Stimulated activated CD8-positive, alpha-beta memory T cell treated with anti-CD3 and anti-CD28 coated beads, Interleukin-7, amount 100 ng/mL, for 1 hour (primary cell): ENCODE measurements around the gene ARID5A.
"Not testable (repeated sequence)": the region's sequence is repeated elsewhere in the genome, so short reads cannot be mapped to it uniquely, and the experiment has no call there.

Source experiments
- DNase-seq, 2 donors: peaks; one replicate each; pipeline ENCODE4 v3.0.0-alpha.2; 2020; ENCODE audit warnings: low read depth in 2 of 2

Gene ARID5A

DNA sequence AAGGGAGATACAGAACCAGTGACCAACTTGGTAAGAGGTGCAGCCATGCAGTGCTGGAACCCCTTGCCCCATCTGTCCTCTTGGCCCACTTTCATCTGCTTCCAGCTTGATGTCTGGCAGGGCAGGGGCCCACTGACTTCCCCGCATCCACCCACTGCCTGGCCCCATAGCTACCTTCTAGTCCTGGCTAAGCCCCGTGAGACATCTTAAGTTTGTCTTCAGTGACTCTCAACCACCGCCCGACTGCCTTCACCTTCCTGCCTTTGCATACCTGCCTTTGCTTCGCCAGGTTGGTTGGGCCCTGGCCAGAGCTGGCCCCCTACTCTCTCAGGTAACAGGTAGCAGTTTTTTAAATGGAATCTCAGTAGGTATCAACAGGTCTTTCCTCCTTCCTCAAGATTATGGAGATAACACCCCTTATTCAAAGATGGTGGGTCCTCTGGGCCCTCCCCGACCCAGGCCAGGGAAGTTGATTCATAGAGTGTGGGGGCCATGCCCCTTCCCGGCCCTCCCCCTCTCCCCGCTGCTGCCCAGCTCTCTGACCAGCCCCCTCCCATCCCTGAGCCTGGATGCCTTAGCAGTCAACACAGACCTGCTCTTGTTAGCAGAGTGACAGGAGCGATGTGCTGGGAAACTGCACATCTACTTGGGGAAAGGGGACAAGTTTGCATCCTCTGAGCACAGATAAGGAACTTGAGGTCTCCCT is 2.8 kb downstream of the ARID5A start:
- no peak for DNase-seq

DNA sequence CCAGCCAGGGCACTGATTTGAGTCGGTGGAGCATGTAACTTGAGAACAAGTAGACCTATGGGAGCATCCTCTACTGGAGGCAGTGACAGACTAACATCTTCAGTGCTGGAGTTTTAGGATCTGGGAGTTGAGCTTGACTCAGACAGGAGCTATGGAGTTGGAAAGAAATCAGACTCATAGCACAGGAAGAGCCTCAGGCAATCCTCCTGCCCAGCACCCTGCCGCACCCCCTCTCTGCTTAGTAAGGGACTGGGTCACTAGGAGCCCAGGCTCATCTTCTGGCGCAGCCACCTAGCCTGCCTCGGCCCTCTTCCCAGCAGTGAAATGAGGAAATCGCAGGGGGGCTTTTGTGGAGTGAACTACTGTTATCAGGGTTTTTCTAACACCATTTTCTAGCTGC is 3.6 kb downstream of the ARID5A start:
- DNase-seq = no peak

DNA sequence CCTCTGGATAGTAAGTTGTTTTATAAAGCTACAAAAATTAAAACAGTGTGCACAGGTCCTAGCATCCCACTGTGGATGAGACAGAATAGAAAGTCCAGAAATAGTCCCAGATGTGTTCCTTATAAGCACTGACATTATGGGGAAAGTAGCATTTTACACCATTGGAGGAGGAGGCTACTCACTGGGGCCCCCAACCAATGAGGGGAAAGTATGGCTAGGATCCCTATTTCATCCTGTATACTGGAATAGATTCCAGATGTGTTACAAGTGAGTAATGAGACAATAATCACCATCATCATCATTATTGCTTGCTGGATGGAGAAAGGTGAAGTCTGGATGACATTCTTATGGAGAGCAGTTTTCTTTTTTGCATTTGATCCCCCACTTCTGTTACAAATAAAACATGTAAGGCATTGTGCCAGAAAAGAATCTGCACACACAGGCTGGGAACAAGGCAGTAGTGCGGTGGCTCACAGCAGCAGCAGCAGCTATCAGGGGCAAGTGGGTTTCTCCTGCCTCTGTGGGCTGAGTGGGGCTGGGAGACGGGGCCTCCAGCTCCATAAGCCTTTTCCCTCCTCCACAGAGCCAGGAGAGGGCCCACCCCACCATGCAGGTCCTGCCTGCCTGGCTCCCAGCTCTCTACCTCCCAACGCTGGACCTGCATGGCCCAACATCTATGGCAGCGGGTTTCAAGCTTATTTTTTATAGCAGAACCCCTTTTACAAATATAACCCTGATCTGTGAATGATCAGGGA is 5.0 kb downstream of the ARID5A start:
- no peak for DNase-seq

DNA sequence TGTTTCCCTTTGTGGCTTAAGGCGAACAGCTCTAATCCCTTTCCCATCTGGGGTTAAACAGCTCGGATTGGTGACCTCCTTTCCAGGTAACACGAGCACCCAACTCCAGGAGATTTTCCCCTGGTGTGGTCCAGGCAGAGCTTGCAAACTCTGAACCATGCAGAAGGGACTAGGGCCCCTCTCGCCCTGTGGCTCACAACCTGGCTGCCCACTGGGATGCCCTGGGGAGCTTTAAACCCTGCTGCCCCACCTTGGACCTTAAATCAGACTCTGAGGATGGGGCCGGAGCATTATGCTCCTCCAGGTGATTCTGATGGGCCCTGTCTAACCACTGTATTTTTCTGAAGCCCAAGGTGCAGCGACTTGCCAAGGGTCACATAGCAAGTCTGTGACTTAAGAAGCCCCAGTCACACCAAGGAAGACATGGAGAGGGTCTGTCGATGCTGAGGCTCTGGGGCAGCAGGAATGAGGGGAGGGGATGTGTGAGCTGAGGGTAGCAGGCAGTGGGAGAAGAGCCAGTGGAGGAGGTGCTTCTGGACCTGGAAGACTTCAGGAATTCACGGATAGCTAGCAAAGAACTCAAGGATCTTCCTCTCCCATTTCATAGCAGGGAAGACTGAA is 5.9 kb downstream of the ARID5A start:
- DNase-seq = no peak

DNA sequence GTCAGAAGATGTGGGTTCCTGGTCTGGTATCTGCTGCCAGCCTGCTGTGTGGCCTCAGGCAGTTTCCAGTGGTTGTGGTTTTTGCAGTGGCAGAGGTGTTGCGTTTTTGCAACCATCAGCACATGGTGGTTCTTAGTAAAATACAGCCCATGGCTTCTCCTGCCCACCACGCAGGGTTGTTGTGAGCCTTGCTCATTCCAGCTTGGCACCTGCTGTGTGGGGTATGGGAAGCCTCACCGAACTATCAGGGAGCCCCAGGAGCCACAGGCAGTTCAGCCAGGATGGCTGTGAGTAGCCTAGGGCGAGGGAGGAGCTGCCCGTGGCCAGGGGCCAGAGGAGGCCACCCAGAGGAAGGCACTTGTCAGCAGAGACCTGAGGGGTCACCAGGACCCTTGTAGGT is 9.8 kb downstream of the ARID5A start:
- DNase-seq = no peak

DNA sequence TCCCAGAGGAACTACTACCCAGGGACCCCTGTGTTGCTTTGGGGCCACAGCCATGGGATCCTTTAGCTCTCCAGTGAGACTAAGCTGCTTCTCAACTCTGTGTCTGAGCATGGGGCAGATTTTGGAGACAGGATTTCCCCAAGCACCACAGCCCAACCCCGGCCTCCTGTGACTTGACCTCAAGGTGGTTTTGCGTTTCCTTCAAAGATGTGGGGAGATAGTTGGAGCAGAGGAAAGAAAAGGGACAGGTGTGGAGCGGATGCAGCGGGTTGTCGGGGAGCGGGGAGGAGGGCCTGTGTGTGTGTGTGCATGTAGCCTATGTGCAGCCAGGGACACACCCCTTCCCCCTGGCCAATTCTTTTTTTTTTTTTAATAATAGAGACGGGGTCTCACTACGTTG is 10.2 kb downstream of the ARID5A start:
- DNase-seq = no peak

DNA sequence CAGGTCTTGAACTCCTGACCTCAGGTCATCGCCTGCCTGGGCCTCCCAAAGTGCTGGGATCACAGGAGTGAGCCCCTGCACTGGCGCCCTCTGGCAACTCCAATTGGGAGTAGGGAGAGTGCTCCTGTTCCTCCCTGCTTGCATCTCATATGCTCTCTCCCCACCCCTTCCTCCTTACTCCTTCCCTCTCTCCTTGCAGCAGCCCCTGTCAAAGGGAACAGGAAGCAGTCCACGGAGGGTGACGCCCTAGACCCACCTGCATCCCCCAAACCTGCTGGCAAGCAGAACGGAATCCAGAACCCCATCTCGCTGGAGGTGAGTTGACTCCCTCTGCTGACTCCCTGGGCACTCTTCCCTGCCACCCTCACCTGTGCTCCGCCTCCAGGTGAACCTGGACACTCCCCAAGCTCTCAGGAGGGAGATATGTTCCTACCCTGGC is 10.7 kb downstream of the ARID5A start:
- no peak for DNase-seq

DNA sequence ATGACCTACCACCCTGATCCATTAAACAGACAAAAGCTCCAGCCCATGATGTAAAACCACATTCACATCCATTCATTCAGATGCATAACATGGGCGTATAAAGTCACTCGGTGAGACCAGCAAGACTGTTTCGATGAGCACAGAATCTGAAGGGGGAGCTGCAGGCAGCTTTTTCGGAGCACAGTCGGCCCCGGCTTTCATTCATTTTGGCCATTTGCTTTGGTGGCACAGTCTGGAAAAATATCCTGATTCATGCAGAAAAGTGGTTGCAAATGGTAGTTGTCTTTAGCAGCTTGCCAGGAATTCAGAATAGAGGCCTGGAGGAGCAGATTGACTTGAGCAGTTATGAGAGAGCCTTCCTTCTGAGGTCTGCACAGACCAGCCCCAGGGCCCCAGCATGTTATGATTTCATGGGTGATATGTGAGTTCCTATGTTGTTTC is 11.2 kb downstream of the ARID5A start:
- DNase-seq = no peak

DNA sequence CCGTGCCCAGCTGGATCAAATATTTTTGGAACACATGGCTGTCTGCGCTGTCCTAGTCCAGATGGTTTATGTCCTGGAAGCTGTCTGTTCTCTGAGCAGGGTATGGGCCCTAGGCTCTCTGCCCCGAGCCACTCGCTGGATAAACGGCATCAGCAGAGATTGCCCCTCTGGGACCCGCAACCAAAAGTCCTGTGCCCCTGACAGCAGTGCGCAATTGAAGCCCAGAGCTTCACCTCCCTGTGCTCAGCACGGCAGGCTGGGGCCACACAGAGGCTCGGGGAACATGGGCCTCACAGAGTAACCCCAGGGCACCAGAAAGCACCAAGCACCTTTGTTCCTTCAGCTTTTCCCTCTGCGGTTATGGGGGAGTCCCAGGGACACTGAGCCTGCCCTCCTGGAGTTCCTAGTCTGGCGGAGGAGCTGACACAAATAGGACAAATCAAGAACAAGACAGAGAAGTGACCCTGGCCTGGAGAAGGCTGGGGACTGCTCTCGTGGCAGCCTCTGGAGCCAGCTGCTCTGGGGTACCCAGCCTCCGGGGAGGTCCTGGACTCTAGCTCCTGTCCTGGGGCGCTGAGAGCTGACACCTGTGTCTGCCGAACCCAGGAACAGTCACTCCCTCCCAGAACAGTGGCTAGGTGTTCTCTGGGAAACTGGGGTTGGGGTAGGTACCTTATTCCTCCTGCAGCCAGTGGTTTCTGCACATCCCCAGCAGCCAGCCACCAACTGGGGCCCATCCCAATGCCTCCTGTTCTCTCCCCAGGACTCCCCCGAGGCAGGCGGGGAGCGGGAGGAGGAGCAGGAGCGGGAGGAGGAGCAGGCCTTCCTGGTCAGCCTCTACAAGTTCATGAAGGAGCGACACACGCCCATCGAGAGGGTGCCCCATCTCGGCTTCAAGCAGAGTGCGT is 12.3 kb downstream of the ARID5A start:
- DNase-seq = no peak

DNA sequence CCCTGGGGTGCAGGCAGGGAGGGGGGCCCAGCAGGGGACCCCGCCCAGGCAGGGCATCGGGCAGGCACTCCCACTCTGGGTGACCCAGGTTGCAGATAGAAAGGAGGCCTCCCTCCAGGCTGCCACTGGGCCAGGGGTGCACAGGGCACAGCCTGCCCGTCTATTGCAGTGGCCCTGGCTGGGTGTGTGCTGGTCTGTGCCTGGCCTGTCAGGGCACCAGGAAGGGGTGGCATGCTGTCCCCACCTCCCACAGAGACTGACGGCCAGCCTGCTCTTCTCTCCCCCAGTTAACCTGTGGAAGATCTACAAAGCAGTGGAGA is 12.9 kb downstream of the ARID5A start:
- no peak for DNase-seq

DNA sequence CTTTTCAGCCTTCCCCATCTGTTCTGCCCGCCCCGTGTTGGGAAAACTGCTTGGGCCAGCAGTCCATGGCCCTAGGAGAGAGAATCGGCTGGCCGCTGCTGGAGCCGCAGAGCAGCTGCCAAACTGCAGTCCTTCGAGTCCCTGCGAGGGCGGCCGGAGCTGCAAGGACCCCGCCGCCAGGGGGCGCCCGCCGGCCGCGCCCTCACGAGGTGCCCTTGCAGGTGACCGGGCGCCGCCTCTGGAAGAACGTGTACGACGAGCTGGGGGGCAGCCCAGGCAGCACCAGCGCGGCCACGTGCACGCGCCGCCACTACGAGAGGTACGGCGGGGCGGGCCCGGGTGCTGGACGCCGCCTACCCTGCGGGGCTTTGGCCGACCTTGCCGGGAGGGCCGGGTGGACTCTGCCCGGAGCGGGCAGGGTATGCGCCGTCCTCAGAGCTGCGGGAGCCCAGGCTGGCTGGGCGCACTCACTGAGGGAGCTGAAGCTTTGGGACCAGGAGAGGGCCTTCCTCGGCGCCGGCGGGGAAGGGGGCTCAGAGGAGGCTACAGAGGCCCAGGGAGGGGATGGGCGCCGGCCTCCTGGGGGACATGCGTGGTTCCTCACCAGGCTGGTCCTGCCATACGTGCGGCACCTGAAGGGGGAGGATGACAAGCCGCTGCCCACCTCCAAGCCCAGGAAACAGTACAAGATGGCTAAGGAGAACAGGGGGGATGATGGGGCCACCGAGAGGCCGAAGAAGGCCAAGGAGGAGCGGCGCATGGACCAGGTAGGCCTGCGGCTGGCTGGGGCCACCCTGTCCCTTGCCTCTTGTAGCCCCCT is 13.6 kb downstream of the ARID5A start:
- no peak for DNase-seq

DNA sequence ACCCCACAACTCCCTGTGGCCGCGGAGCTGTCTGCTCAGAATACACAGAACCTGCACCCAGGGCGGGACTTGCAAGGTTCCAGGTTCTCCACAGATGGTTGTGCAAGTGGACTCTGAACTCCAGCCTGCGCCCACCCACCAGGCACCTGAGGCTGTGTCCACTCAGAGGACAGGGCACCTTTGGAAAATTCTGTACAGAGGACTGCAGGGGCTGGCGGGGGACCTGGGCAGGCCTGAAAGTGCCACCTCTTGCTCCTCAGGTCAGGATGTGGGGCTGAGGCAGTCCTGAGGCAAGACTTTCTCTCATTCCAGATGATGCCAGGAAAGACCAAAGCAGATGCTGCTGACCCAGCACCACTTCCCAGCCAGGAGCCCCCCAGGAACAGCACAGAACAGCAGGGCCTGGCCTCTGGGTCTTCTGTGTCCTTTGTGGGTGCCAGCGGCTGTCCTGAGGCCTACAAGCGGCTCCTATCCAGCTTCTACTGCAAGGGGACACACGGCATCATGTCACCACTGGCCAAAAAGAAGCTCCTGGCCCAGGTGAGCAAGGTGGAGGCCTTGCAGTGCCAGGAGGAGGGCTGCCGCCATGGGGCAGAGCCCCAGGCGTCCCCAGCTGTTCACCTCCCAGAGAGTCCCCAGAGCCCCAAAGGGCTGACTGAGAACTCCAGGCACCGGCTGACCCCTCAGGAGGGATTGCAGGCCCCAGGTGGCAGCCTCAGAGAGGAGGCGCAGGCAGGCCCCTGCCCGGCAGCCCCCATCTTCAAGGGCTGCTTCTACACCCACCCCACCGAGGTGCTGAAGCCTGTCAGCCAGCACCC is 14.4 kb downstream of the ARID5A start:
- no peak for DNase-seq

DNA sequence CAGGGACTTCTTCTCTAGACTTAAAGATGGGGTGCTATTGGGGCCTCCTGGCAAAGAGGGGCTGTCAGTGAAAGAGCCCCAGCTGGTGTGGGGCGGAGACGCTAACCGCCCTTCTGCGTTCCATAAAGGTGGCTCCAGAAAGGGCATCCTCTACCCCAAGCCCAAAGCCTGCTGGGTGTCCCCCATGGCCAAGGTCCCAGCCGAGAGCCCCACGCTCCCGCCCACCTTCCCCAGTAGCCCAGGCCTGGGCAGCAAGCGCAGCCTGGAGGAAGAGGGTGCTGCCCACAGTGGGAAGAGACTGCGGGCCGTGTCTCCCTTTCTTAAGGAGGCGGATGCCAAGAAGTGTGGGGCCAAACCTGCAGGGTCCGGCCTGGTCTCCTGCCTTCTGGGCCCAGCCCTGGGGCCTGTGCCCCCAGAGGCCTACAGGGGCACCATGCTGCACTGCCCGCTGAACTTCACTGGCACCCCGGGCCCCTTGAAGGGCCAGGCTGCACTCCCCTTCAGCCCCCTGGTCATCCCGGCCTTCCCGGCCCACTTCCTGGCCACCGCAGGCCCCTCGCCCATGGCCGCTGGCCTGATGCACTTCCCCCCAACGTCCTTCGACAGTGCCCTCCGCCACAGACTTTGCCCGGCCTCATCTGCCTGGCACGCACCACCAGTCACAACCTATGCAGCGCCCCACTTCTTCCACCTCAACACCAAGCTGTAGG is 15.2 kb downstream of the ARID5A start:
- DNase-seq = no peak

DNA sequence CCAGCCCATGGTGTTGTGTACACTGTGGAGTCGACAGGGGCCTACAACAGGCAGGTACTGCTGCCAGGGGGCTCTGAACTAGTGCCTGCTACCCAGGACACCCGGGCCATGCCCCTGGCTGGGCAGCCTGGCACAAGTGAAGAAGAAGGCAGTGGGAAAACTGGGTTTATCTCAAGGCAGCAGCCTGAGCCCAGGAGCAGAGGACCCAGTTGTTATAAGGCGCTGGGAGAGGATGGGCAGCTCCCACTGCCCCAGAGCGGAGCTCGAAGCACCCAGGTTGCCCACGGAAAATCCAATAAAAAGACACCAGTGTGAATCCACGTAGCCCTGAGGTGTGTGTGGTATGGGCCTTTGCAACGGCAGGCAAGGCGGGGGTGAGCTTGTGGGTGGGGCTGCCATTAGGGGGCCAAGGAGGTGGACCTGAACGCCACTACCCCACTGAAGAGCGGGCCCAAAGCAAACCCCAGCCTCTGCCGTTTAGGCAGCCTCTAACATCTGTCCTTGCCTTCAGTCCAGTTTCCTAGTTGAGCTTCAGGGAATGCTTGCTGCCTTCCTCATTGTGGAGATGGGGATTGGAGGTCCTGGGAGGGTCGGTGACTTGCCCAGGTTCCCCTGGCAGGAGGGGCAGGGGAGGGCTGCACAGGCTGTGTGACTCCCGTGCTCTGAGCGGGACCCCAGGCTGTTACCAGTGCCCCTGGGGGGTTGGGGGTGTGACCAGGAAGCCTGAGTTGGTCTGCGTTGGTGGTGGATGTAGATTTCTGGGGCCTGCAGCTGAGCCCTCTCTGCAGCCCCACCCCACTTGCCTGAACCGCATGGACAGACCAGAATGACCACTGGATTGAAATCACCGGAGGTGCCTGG is 16.0 kb downstream of the ARID5A start:
- DNase-seq = no peak

DNA sequence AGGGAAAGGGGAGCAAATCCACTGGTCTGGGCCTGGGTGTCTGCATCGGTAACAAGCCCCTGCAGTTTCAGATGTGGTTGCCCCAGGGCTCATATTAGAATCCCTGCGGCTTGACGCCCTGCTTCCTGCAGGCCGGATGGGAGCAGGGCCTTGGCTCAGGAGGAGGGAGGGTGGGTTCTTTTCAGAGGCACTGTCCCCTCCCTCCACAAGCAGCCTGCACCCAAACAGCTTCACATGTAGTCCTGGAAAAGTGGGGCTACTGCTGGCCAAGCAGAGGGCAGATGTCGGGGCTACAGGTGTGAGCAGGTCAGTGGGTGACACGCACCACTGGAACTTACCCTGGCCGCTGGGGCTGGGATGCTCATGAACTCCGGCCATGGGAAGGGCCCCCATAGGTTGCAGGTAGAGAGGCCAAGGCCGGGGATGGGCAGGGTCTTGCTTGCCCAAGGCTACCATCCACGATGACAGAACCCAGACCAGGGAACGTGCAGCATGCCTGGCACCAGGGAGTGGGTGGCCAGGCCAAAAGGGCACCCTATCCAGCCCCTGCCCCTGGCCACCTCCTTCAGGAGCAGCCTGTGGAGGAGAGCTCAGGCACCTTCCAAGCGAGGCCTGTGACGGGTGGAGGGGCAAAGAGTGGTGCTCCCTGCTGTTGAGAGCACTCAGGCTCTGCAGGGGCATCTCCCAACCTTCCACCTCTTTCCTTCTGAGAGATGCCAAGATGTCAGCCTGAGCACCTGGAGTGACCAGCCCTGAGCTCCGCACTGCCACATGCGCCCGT is 16.8 kb downstream of the ARID5A start:
- no peak for DNase-seq

DNA sequence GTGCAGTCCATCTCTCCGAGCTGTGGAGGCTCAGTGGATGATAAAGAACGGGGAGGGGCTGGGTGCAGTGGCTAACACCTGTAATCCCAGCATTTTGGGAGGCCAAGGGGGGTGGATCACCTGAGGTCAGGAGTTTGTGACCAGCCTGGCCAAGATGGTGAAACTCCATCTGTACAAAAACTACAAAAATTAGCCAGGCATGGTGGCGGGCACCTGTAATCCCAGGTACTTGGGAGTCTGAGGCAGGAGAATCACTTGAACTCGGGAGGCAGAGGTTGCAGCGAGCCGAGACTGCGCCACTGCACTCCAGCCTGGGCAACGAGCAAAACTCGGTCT is 17.4 kb downstream of the ARID5A start:
- not testable (repeated sequence) for DNase-seq

DNA sequence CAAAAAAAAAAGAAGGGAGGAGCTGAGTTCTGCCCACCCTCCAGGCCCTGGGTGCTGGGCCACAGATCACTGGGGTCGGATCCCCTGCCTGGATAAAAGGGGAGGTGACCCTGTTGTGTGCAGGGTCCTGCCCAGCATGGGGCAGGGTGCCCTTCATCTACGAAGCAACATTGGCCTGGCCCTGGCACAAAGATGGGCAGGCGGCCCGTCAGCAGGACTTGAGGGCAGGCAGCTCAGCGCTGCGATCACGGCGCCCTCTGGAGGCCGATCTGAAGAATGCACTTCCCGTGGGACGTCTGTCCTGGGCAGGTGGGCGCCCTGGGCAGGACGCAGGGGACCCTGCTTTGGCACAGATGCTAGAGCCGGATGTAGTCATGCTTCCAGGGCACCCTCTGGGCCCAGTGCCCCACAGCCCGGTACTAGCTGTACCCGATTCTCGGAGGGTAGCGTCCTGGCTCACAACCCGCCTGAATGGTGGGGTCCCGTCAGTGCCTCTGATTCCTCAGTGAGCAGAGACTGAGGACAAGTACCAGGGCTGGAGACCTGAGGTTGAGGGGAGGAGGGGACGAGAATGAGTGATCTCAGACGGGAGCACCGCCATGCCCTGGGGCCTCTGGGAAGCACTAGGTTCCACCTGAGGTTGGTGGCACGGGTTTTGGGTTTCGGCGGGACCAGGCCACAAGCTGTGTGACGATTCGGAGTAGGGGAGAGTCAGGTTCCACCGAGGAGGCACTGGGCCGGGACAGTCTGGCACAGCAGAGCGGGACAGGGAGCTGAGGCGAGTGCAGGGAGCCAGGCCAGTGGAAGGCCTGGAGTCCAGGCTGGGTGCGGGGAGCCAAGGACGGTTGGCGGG is 18.0 kb downstream of the ARID5A start:
- peak in 1 of 2 donors; percentile 44 for DNase-seq
